Stimulated activated CD8-positive, alpha-beta memory T cell treated with anti-CD3 and anti-CD28 coated beads, Interleukin-15, amount 100 ng/mL, for 1 hour (primary cell): ENCODE data around the gene APOL4.
"Not testable (repeated sequence)": the region's sequence is repeated elsewhere in the genome, so short reads cannot be mapped to it uniquely, and the experiment has no call there.

Source experiments
- DNase-seq: peaks from one replicate; pipeline ENCODE4 v3.0.0-alpha.2; 2020; ENCODE audit warnings: low read depth

Gene APOL4

DNA sequence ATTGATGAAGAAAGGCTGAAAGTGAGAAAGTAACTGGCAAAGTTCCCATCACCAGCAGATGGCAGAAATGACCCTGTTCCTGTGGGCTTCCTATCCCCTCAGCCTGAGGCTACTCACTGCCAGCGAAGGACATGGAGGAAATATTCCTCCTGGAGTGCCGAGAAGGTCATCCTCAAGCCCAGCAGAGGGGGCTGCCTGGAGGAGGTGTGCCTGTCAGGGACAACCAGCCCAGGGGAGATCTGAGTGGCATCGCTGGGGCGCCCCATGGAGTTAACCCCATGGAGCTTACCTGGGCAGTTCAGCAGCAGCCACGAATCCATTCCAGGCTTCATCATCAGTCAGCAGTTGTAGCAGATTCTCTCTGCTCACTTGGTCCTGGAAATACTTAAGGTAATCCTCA is 29.4 kb upstream of the APOL4 start:
- not testable (repeated sequence) for DNase-seq

DNA sequence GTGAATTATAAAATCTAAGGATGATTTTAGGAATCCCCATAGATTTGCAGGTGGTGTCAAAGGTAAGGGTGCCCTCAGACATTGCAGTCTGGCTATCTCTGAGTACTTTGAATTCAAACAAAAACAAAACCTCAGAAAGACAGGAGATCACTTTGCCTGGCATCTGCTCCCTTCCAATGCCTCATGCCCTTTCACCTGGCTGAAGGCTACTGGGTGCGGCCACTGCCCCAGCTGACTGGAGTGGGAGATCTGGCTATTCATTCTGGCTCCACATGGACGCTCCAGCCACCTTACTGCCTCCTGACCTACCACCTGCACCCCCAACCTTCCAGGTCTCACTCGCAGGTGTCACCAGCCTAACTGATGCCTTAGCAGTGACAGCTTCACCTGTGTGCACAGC is 28.0 kb upstream of the APOL4 start:
- DNase-seq = not testable (repeated sequence)

DNA sequence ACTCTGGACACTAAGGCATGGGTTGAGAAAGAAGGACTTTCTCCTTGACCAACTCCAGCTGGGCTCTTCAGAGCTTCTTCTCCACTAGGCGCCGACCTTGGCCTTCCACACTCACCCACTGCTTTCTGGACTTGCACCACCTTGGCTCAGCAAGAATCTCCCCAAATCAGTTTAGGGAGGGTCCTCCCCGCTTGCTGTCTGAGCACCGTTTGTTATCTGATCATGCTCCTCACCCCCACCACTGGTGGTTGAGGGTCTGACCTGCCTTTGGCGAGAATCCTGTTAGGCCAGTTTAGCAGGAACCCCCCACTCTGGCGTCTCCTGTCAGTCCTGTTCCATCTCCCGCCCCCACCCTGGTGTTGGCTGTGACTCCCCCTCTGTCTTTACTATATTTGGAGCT is 27.3 kb upstream of the APOL4 start:
- no peak for DNase-seq

DNA sequence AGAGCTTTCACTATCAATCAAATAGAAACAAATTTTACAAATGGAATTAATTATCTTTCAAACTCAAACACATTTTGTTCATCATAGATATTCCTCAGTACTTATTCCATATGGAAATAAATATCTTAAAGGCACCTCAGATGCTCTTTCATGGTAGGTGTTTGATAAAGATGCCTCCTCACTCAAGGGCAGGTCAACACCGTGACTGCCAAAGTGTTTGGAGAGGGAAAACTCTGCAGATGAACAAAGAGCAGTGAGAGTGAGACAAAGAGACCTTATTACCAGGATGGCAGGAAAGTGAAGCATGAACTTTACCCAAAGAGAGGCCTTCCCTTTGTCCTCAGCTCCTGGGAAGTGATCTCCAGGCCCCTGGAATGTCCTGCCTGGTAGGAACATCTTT is 26.8 kb upstream of the APOL4 start:
- DNase-seq = not testable (repeated sequence)

DNA sequence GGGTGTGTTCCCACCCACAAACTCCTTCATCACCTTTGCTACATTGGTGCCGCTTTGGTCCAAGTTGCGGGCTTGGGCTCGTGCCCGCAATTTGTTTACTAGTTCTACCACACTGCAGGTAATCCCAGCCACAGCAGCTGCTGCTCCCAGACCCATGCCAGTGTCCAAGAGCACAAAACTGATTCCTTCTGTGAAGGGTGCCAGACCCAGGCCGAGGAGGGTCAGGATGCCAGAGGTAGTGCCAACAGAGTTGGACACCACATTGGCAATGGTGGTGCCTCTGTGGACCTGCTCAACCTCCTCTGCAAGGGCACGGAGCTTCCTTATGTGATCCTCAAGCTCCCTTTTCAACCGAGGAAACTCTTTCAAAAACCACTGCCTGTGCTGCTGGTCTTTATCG is 26.2 kb upstream of the APOL4 start:
- DNase-seq = no peak

DNA sequence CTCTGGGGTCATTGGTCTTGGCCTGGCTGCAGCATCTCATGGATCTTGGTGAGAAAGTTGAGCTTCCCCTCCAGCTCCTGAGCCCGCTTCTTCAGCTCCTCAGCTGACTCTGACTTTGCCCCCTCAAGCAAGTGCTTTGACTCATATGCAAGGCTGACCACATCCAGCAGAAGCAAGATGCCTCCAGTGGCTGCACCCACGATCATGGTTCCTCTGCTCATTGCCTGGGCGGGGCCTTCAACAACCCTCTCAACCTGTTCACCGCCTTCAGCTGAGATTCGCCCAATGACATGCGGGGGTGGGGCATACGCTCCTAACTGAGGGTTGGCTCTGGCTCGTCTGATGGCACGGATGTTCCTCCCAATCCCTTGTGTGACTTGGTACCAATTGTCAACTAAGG is 25.8 kb upstream of the APOL4 start:
- DNase-seq = no peak

DNA sequence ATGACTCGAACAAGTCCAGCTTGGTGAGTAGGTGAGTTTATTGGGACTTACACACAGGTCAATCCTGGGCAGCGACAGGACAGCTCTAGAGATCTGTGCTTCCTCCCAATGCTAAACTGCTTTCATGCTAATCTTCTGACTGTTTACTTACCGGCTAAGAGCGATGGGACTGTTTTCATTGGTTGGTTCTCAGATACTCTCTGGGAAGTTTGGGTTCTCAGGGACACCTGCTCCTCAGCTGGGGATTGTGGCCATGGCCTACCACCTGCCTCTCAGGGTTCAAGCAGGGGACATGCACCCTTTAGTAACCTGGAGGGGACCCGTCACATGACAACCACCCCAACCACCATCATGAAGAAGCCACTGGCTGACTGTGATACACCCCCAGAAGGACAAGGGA is 24.6 kb upstream of the APOL4 start:
- no peak for DNase-seq

DNA sequence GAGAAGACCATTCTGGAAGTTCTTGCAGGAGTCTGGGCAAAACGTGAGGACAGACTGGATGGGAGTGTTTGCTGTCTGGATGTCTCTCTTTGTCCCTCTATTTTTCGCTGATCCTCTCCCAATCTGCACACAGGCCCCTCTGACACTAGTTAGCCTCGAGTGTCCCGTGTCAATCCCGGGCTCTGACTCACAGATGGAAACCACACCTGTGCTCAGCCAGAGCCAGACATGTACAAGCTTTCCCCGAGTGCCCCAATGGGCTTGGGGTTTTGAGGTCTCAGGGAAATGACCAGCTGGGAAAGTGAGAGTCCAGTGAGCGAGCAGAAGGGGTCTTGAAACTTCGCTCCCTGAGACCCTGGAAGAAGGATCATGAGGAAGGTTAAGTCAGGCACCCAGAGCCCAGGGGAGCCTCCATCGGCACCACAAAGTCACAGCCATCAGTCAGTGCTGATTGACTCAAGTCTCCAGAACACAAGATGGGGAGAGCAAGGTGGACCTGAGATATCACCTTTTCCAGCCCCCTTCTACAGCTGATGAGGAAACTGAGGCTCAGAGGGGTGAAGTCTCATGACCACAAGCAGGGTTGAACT is 23.8 kb upstream of the APOL4 start:
- no peak for DNase-seq

DNA sequence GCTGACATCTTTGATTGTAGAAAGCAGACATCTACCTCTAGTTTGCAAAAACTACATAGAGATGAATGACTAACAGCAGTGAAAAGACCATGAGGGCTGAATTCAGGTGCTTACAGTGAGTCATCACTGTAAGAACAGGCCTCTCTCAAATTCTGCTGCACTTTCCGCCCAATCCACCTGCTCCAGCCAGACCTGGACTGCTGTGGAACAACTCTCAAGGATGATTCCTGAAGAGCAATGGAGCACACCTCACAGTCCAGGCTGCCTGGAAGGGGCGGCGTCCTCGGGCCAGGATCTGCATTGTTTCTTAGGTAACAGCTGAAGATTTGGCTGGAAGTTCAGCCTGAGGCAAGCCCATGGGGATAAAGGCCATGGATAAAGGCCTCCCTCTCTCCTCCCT is 22.6 kb upstream of the APOL4 start:
- no peak for DNase-seq

DNA sequence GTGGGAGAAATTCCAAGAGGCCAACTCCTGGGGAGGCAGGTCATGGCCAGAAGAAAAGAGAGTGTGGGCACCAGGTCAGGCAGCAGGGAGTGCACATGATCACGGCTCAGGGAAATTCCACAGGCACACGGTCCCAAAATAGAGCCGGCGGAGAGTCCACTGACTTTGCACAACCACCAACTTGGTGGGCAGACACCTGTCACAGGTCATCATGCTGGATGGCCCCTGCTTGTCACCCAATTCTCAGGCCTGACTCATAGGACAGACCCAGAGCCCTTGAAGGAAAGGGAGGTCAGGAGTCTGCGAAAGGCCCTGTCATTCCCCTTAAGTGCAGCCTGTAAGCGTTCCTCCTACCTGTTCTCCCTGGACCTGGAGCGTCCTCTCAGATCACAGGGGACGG is 21.9 kb upstream of the APOL4 start:
- DNase-seq = no peak

DNA sequence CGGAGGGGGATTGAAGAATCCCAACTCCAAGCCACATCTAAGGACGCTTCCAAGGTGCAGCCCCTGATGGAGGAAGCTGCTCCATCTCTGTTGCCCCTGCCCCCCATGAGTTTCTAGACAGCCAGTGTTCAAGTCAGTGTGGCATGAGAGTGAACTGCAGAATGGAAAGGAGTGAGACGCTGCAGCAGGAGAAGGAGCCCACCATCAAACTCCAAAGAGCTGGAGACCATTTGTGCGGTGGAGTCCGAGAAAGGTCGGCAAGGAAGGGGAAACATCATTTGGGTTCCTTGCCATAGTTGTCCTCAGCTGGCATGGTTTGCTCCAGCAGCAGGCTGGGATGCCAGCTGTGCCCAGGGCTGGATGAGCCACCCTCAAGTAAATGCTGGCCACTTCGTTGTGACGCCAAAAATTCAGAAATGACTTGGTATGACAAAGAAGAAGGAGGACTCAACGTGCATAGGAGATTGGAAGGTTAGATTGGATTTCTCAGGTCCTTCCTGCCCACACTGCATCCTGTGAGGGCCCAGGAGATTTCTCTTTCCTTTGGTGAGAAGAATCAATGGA is 21.4 kb upstream of the APOL4 start:
- DNase-seq = no peak

DNA sequence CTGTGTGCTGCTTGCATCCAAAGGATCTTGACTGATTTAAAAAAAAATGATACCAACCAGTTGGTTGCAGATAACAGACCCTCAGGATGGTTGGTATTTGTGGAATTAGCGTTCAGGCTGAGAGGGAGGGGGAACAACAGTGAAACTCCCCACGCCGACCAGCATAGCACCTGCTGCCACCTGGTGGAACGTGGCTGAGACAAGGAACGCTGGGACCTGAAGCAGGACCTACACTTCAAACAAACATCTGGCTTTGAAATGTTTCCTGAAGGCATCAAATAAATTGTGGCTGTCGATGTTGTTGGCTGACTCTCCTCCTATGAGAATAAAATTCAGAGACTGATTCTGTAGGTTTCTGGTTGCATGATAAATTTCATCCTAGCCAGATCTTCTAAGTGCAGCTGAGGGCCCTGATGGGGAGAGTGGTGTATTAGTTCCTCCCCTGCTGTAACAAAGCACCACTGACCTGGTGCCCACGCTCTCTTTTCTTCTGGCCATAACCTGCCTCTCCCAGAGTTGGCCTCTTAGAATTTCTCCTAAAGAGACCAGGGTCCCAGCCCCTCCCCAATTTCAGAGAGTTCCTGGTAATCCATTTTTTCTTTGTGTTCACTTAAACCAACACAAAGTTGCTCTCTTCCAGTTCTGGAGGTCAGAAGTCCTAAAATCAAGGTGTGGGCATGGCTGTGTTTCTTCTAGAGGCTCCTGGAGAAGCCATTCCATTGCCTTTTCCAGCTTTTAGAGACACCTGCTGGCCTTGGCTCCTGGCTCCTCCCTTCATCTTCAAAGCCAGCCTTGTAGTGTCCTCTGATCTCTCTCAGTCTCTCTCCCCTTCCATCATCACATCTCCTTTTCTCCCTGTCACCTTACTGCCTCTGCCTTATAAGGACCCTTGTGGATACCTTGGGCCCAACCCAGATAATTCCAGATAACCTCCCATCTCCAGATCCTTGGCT is 20.5 kb upstream of the APOL4 start:
- DNase-seq = no peak

DNA sequence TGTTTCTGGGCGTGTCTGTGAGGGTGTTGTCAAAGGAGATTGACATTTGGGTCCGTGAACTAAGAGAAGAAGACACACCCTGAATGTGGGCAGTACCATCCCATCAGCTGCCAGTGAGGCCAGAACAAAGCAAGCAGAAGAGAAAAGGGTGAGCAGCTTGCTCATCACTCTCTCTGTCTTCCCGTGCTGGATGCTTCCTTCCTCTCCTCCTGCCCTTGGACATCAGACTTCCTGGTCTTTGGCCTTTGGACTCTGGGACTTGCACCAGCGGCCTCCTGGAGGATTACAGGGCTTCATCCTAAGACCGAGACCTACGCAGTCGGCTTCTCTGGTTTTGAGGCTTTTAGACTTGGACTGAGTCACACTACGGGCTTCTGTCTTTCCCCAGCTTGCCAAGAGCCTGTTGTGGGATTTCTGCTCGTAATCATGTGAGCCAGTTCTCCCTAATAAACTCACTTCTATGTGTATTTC is 18.9 kb upstream of the APOL4 start:
- no peak for DNase-seq

DNA sequence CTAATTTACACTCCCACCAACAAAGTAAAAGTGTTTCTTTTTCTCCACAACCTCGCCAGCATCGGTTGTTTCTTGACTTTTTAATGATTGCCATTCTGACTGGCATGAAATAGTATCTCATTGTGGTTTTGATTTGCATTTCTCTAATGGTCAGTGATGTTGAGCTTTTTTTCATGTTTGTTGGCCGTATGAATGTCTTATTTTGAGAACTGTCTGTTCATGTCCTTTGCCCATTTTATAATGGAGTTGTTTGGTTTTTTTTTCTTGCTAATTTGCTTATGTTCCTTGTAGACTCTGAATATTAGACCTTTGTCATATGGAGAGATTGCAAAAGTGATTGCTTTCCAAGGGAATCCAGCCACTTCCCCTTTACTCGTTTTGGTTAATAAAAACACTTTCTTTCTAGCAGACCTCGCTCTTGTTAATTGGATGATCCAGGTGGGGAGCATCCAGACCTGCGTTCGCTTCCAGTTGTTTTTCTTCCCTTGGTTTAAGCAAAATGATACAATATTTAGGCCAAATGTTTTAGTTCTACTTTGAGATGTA is 17.1 kb upstream of the APOL4 start:
- no peak for DNase-seq

DNA sequence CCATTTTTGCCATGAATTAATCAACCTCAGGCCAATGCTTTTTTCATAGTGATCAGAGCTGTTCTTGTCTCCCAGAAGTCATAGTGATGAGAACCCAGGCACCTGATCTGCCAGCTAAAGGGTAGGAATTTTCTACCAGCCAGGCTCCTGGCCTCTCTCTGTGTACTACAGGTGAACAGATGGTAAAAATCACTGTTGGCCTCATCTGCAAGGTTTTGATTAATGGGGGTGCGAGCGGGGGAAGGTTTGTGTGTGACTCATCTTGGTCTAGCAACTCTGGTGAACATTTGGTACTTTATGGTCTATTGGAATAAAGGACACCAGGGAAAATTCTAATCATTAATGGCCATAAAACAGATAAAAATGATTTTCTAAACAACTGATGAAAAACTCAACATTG is 14.4 kb upstream of the APOL4 start:
- no peak for DNase-seq

DNA sequence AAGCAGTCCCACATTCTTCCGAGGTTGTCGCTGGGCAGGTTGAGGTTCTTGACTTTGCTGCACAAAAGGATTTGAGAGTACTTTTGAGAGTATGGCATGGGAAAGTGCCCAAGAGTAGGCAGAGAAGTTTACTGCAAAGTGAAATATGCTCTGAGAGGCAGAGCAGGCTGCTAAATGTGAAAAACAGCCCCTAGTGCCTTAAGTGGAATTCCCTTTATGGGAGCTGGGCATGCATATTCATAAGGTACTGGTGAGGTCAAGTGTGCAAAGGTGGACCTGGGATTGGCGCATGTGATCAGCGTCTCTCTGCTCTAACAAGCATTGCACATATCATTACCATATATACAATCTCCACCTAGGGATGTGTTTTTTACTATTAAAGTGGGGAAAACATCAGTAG is 12.0 kb upstream of the APOL4 start:
- no peak for DNase-seq

DNA sequence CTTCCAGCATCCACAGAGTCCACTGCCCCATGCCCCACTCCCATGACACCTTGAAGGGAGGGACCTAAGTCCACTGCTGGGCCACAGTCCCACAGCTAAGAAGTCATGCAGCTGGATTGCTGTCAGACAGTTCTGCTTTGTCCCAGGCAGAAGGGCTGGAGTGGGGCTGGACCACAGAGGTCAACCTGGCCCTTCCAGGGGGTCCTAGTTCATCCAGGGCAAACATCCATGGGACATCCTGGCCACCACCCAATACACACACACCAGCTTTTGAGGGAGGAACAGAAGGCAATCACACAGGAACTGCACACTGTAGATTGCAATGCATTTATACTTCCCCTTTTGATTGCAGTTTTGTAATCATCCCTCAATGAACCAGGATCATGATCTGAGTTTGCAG is 11.3 kb upstream of the APOL4 start:
- DNase-seq = no peak

DNA sequence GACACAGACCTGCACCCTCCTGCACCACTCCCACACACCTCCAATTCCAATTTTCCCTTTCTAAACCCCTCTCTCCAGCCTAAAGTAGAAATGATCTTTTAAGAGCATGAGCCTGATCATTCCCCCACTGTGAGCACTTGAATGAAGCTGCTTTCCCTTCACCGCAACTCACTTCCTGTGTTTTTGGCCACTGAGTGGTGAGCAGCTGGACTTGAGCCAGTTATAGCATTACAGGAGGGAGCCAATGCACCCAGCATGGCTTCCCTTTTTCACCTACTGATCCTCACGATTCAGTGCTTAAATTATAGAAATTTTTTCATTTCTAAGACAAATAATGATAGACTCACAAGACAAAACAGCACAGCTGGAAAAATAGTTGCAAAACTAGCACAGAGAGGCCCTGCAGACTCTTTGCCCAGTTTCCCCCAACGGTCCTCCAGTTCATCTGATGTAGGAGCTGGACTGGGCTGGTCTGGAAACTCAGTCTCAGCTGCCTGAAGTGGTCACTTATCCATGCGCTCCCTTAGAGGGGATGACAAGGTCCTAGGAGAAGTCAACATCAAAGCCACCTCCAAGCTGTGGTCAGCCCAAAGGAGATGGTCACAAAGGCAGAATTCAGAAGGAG is 9.7 kb upstream of the APOL4 start:
- DNase-seq = no peak

DNA sequence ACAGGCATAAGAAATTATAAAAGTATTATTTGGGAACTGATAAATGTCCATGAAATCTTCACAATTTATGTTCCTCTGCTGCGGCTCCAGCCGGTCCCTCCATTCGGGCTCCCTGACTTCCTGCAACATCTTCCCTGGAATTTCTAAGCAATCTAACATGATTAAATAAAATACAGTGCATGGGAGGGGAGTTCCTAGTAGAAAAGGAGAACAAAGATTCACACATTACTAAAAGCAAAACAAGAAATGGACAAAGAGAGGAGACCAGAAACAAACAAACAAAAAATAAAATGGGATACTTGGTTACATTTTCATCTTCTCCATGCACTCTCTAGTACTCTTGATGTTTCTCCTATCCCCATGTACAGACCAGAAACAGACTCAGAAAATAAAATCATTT is 8.6 kb upstream of the APOL4 start:
- no peak for DNase-seq

DNA sequence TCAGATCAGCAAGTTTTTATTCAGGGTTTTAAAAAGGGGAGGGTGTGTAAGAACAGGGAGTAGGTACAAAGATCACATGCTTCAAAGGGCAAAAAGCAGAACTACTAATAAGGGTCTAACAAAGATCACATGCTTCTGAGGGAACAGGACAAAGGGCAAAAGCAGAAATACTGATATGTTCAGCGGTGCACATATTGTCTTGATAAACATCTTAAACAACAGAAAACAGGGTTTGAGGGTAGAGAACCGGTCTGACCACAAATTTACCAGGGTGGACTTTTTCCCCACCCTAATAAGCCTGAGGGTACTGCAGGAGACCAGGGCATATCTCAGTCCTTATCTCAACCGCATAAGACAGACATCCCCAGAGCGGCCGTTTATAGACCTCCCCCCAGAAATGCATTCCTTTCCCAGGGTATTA is 7.9 kb upstream of the APOL4 start:
- not testable (repeated sequence) for DNase-seq

DNA sequence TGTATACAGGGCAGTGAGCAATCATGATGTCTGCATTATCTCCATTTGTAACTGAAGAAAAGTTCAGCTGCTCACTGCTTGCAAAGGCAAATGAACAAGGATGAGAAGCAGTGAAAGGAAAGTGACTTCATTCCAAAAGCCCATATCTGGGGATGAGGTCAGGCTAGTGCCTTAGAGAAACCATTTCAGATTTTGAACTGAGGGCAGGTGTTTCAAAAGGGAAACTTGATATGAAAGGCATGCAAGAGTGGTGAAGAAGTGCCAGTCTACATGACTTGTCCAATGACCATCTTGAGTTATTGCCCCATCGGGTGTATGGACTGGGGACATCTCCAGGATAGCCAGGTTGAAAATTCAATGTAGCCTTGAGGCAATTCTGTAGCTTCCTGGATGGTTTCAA is 7.3 kb upstream of the APOL4 start:
- no peak for DNase-seq

DNA sequence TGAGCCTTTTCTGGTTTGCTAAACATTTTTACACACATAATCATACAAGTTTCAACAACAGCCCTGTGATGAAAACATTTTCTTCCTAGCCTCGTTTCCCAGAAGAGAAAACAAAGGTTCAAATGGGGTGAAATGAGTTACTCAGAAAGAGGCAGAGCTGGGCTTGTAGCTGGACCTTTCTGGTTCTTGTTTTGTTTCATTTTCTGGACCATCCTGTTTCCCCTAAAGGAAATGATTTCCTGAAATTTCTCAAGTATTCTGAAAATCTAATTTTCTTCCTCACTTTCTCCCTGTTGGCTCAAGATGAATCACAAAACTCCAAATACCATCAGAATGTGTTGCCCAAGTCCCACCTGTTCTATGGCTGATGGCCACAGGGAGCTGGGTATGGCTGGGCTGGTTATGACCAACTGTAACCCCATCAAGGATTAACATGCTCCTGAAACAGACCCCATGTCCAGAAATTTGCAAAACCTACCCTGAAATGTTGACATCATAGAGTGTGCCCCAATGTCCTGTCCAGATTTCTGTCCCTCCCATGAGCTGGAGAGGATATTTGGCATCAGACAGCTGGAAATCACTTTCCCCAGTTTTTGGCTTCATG is 6.7 kb upstream of the APOL4 start:
- no peak for DNase-seq
